Hepatocyte (in vitro differentiated cells): ENCODE data around the gene TRIM56. TPM values are rescaled to one million over a fixed set of nuclear protein-coding genes. Genes with fewer than 3 reads are reported as not detected.
"Not testable (repeated sequence)": the region's sequence is repeated elsewhere in the genome, so short reads cannot be mapped to it uniquely, and the experiment has no call there.

Experiments used
- DNase-seq: peaks from one replicate; pipeline ENCODE4 v3.0.0-alpha.2; 2016; ENCODE audit warnings: low spot score
- H2AFZ ChIP-seq: fragments of 200-600 bp; sonication (generic); 2 replicates; pipeline ENCODE4 v1.6.0; 2016; ENCODE audit warnings: antibody characterized with exemption, mild to moderate bottlenecking
- H3K27ac ChIP-seq: fragments of 200-600 bp; sonication (generic); 2 replicates; pipeline ENCODE4 v1.5.1; 2016; ENCODE audit warnings: mild to moderate bottlenecking
- H3K27me3 ChIP-seq: fragments of 200-600 bp; sonication (generic); 2 replicates; pipeline ENCODE4 v1.6.1; 2016
- H3K36me3 ChIP-seq: fragments of 200-600 bp; sonication (generic); replicated peaks from 2 replicates; pipeline ENCODE4 v1.5.1; 2016; ENCODE audit warnings: low read depth; ENCODE audit not compliant: insufficient read depth
- H3K4me1 ChIP-seq: fragments of 200-600 bp; sonication (generic); 2 replicates; pipeline ENCODE4 v1.5.1; 2016; ENCODE audit warnings: mild to moderate bottlenecking, moderate library complexity; ENCODE audit not compliant: insufficient read depth
- H3K4me2 ChIP-seq: fragments of 200-600 bp; sonication (generic); 2 replicates; pipeline ENCODE4 v1.6.0; 2016
- H3K4me3 ChIP-seq: fragments of 200-600 bp; sonication (generic); 2 replicates; pipeline ENCODE4 v1.5.1; 2016; ENCODE audit warnings: mild to moderate bottlenecking
- H3K79me2 ChIP-seq: fragments of 200-600 bp; sonication (generic); 2 replicates; pipeline ENCODE4 v1.6.0; 2017; ENCODE audit warnings: mild to moderate bottlenecking
- H3K9me2 ChIP-seq: fragments of 200-600 bp; sonication (generic); replicated peaks from 2 replicates; pipeline ENCODE4 v1.6.0; 2017; ENCODE audit warnings: mild to moderate bottlenecking; ENCODE audit not compliant: insufficient read depth
- H3K9me3 ChIP-seq: fragments of 200-600 bp; sonication (generic); 2 replicates; pipeline ENCODE4 v1.5.1; 2016; ENCODE audit warnings: low read depth, mild to moderate bottlenecking
- H4K20me1 ChIP-seq: fragments of 200-600 bp; sonication (generic); 2 replicates; pipeline ENCODE4 v1.6.0; 2016; ENCODE audit warnings: mild to moderate bottlenecking; ENCODE audit not compliant: insufficient read depth, poor library complexity, severe bottlenecking
- CTCF ChIP-seq: fragments of 200-600 bp; sonication (generic); IDR thresholded peaks from 2 replicates; pipeline ENCODE4 v1.5.1; 2016; ENCODE audit warnings: antibody characterized with exemption, mild to moderate bottlenecking; ENCODE audit not compliant: poor library complexity
- EZH2 ChIP-seq: fragments of 200-600 bp; sonication (generic); IDR thresholded peaks from 2 replicates; pipeline ENCODE4 v1.6.1; 2016; ENCODE audit warnings: antibody characterized with exemption, mild to moderate bottlenecking, borderline replicate concordance
- EZH2phosphoT487 ChIP-seq: fragments of 200-600 bp; sonication (generic); IDR thresholded peaks from one replicate; pipeline ENCODE4 v1.6.1; 2018; ENCODE audit warnings: antibody characterized with exemption, mild to moderate bottlenecking, low read depth, moderate library complexity; ENCODE audit not compliant: unreplicated experiment, severe bottlenecking
- WGBS: methylation state at CpG from one replicate; pipeline ENCODE4 v1.1.6; 2016; ENCODE audit warnings: low lambda C conversion rate; ENCODE audit errors: missing lambda C conversion rate; 5-methylcytosine and 5-hydroxymethylcytosine counted together
- polyA plus RNA-seq: library from polyadenylated mRNA; unstranded; fragments of >200 nt; fragmentation: Nextera tagmentation; extraction: Ambion mirVana; gene quantifications from 2 replicates; pipeline ENCODE4 v1.2.1, GENCODE V29; 2016
- total RNA-seq: library from RNA; depleted of rRNA; stranded (reverse); fragments of >200 nt; gene quantifications from 2 replicates; pipeline ENCODE4 v1.2.3, GENCODE V29; 2014

TRIM56 gene
- 10.0 and 13.1 TPM in 2 replicates for total RNA-seq
- 25.7 and 27.2 TPM in 2 replicates for polyA plus RNA-seq

GRCh38 chr7:101085162-101085964, at the start of gene TRIM56:
Gene TRIM56 (plus strand): TSS chr7:101085481. CDS start chr7:101087313, 1,832 bp downstream.
- DNase-seq: peak; percentile 94
- H3K4me3 ChIP-seq: peak within 1 kb of the TSS; percentile 60
- peak within 1 kb of the TSS; percentile 98 for H3K27ac ChIP-seq
- H3K9me3 ChIP-seq: no peaks in the 10 kb centered on the region
- H3K79me2 ChIP-seq: peaks cover 39% of the 10 kb centered on the region
- H3K9me2 ChIP-seq: no peaks in the 10 kb centered on the region
- H3K27me3 ChIP-seq: no peaks in the 10 kb centered on the region
- H2AFZ ChIP-seq: peak within 1 kb of the TSS; percentile 64
- H3K4me1 ChIP-seq: peaks cover 8% of the 10 kb centered on the region
- no peaks in the 10 kb centered on the region for H3K36me3 ChIP-seq
- 2% methylated on average over 14 of the region's 26 CpGs for WGBS
- peak within 1 kb of the TSS; percentile 98 for H3K4me2 ChIP-seq
- H4K20me1 ChIP-seq: no peaks in the 10 kb centered on the region
- TF ChIP-seq CTCF: no peak
- no peak for TF ChIP-seq EZH2phosphoT487
- TF ChIP-seq EZH2: no peak

DNA sequence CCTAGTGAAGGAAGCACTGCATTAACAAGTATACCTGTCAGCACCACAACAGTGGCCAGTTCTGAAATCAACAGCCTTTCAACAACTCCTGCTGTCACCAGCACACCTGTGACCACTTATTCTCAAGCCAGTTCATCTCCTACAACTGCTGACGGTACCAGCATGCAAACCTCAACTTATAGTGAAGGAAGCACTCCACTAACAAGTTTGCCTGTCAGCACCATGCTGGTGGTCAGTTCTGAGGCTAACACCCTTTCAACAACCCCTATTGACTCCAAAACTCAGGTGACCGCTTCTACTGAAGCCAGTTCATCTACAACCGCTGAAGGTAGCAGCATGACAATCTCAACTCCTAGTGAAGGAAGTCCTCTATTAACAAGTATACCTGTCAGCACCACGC, 49.3 kb upstream of the TRIM56 start:
- H3K9me3 ChIP-seq: no peaks in the 10 kb centered on the region

GRCh38 chr7:101041283-101041682, 44.0 kb upstream of the TRIM56 start:
- H3K4me3 ChIP-seq, H3K36me3 ChIP-seq, H4K20me1 ChIP-seq, H3K79me2 ChIP-seq, H3K27me3 ChIP-seq, H3K9me3 ChIP-seq, H3K4me2 ChIP-seq, H3K27ac ChIP-seq, DNase-seq, H3K9me2 ChIP-seq, H3K4me1 ChIP-seq, H2AFZ ChIP-seq: not testable (repeated sequence)
- WGBS: 87% methylated on average over 6 of the region's 6 CpGs

More for the DNA sequence above, 49.3 kb upstream of the TRIM56 start:
- H3K9me2 ChIP-seq: no peaks in the 10 kb centered on the region
- H3K27ac ChIP-seq: no peak overlapping the region
- WGBS: 68% methylated on average over 4 of the region's 4 CpGs
- no peak overlapping the region for H2AFZ ChIP-seq
- TF ChIP-seq CTCF: no peak
- TF ChIP-seq EZH2: no peak
- TF ChIP-seq EZH2phosphoT487: no peak
- H3K4me2 ChIP-seq: no peak overlapping the region
- peaks cover 12% of the 10 kb centered on the region for H3K27me3 ChIP-seq
- no peak overlapping the region for H3K4me3 ChIP-seq
- no peaks in the 10 kb centered on the region for H4K20me1 ChIP-seq
- no peaks in the 10 kb centered on the region for H3K79me2 ChIP-seq
- H3K4me1 ChIP-seq: no peaks in the 10 kb centered on the region
- no peaks in the 10 kb centered on the region for H3K36me3 ChIP-seq
- no peak for DNase-seq

DNA sequence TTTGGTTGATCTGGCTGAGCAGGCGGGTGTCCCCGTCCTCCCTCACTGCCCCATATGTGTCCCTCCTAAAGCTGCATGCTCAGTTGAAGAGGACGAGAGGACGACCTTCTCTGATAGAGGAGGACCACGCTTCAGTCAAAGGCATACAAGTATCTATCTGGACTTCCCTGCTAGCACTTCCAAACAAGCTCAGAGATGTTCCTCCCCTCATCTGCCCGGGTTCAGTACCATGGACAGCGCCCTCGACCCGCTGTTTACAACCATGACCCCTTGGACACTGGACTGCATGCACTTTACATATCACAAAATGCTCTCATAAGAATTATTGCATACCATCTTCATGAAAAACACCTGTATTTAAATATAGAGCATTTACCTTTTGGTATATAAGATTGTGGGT, 26.9 kb upstream of the TRIM56 start:
- no peaks in the 10 kb centered on the region for H3K9me2 ChIP-seq
- H3K27ac ChIP-seq: no peak overlapping the region
- H3K79me2 ChIP-seq: no peaks in the 10 kb centered on the region
- no peaks in the 10 kb centered on the region for H3K4me1 ChIP-seq
- no peak overlapping the region for H2AFZ ChIP-seq
- 22% methylated on average over 9 of the region's 9 CpGs for WGBS
- no peaks in the 10 kb centered on the region for H3K9me3 ChIP-seq
- H4K20me1 ChIP-seq: no peaks in the 10 kb centered on the region
- peaks cover 26% of the 10 kb centered on the region for H3K27me3 ChIP-seq
- no peaks in the 10 kb centered on the region for H3K36me3 ChIP-seq
- no peak overlapping the region for H3K4me2 ChIP-seq
- H3K4me3 ChIP-seq: no peak overlapping the region
- no peak for TF ChIP-seq CTCF
- TF ChIP-seq EZH2: no peak
- TF ChIP-seq EZH2phosphoT487: no peak
- peak; percentile 74 for DNase-seq
